CD14-positive monocyte (primary cell): ENCODE measurements around the gene SOX9. TPM values are rescaled to one million over a fixed set of nuclear protein-coding genes. Genes with fewer than 3 reads are reported as not detected.

Source experiments
- DNase-seq, 3 donors: peaks; one replicate each; pipeline ENCODE4 v3.0.0-alpha.2; 2011 to 2022
- H2AFZ ChIP-seq: 2 replicates; pipeline ENCODE4 v1.6.0; 2012; ENCODE audit warnings: mild to moderate bottlenecking, low read depth, low read length, inconsistent platforms; ENCODE audit not compliant: insufficient read depth, poor library complexity, severe bottlenecking
- H3K27ac ChIP-seq, 2 donors: 1 replicate in 1 of 2; 2 replicates in 1 of 2; pipeline ENCODE4 v1.5.1; 2012 to 2013; ENCODE audit warnings: low read length in 2 of 2, control low read depth in 1 of 2, inconsistent platforms in 1 of 2, low read depth in 1 of 2, mild to moderate bottlenecking in 1 of 2
- H3K27me3 ChIP-seq, 2 donors: one replicate each; pipeline versions ENCODE4 v1.6.0 to v1.6.1; 2011 to 2013; ENCODE audit warnings: low read length in 2 of 2; ENCODE audit not compliant: control insufficient read depth in 2 of 2, insufficient read depth in 2 of 2
- H3K36me3 ChIP-seq, 2 donors: replicated peaks in 1 of 2; 1 replicate in 1 of 2; 2 replicates in 1 of 2; pipeline versions ENCODE4 v1.5.1 to v1.6.1; 2012 to 2013; ENCODE audit warnings: low read length in 2 of 2, control low read depth in 1 of 2, inconsistent platforms in 1 of 2, mild to moderate bottlenecking in 1 of 2; ENCODE audit not compliant: insufficient read depth in 2 of 2, control insufficient read depth in 1 of 2
- H3K4me1 ChIP-seq, 2 donors: 1 replicate in 1 of 2; 2 replicates in 1 of 2; pipeline versions ENCODE4 v1.5.1 to v1.6.1; 2012 to 2013; ENCODE audit warnings: low read length in 2 of 2, control low read depth in 1 of 2, inconsistent platforms in 1 of 2, mild to moderate bottlenecking in 1 of 2, moderate library complexity in 1 of 2; ENCODE audit not compliant: insufficient read depth in 2 of 2, control insufficient read depth in 1 of 2
- H3K4me2 ChIP-seq: replicated peaks from 2 replicates; pipeline ENCODE3; 2012; ENCODE audit warnings: low read length, moderate library complexity, mild to moderate bottlenecking; ENCODE audit not compliant: poor library complexity, severe bottlenecking; ENCODE audit errors: extremely low read depth
- H3K4me3 ChIP-seq, 3 experiments: fragments of 200-600 bp in 1 of 3; sonication (generic) in 1 of 3; replicated peaks in 1 of 3; 1 replicate in 2 of 3; 2 replicates in 1 of 3; pipeline ENCODE4 v1.5.1; 2011 to 2013; ENCODE audit warnings: low read length in 3 of 3, mild to moderate bottlenecking in 3 of 3, control low read depth in 2 of 3, low read depth in 2 of 3, inconsistent platforms in 1 of 3, moderate library complexity in 1 of 3
- H3K79me2 ChIP-seq: 2 replicates; pipeline ENCODE4 v1.6.0; 2012; ENCODE audit warnings: mild to moderate bottlenecking, control low read depth, inconsistent platforms, low read length, moderate library complexity; ENCODE audit not compliant: insufficient read depth
- H3K9ac ChIP-seq: 2 replicates; pipeline ENCODE4 v1.6.0; 2017; ENCODE audit warnings: low read length, mild to moderate bottlenecking; ENCODE audit not compliant: insufficient read depth, poor library complexity, severe bottlenecking
- H3K9me3 ChIP-seq, 2 donors: replicated peaks in 1 of 2; 1 replicate in 1 of 2; 2 replicates in 1 of 2; pipeline versions ENCODE4 v1.5.1 to v1.6.1; 2012 to 2013; ENCODE audit warnings: low read length in 2 of 2, control low read depth in 1 of 2; ENCODE audit not compliant: control insufficient read depth in 1 of 2, insufficient read depth in 1 of 2
- H4K20me1 ChIP-seq: 2 replicates; pipeline ENCODE4 v1.6.0; 2012; ENCODE audit warnings: mild to moderate bottlenecking, low read length, control low read depth, moderate library complexity; ENCODE audit not compliant: insufficient read depth
- H3K27ac Mint-ChIP-seq, 7 donors: one replicate each; pipeline ENCODE4 v1.8.0; 2020; ENCODE audit warnings: mild to moderate bottlenecking in 7 of 7, mixed read lengths in 7 of 7, moderate library complexity in 6 of 7, inconsistent platforms in 2 of 7
- H3K27me3 Mint-ChIP-seq, 3 donors: one replicate each; pipeline ENCODE4 v1.8.0; 2021 to 2022; ENCODE audit warnings: low read depth in 3 of 3, mild to moderate bottlenecking in 3 of 3, mixed read lengths in 3 of 3, moderate library complexity in 3 of 3, inconsistent platforms in 1 of 3
- H3K36me3 Mint-ChIP-seq, 2 donors: one replicate each; pipeline ENCODE4 v1.8.0; 2020; ENCODE audit warnings: mixed read lengths in 2 of 2, inconsistent platforms in 1 of 2, mild to moderate bottlenecking in 1 of 2
- H3K4me1 Mint-ChIP-seq: one replicate; pipeline ENCODE4 v1.8.0; 2020; ENCODE audit warnings: mild to moderate bottlenecking, mixed read lengths
- H3K4me3 Mint-ChIP-seq, 2 donors: one replicate each; pipeline ENCODE4 v1.8.0; 2020; ENCODE audit warnings: mild to moderate bottlenecking in 2 of 2, mixed read lengths in 2 of 2, moderate library complexity in 1 of 2
- H3K9me3 Mint-ChIP-seq, 7 donors: one replicate each; pipeline ENCODE4 v1.8.0; 2020 to 2022; ENCODE audit warnings: mixed read lengths in 7 of 7, mild to moderate bottlenecking in 6 of 7, moderate library complexity in 6 of 7, inconsistent platforms in 2 of 7
- CTCF ChIP-seq: fragments of 200-600 bp; IDR thresholded peaks from one replicate; pipeline ENCODE4 v1.8.0; 2022; ENCODE audit warnings: antibody characterized with exemption, mild to moderate bottlenecking
- WGBS: methylation state at CpG from one replicate; pipeline ENCODE4 v1.1.5; 2013; ENCODE audit warnings: missing lambda C conversion rate; ENCODE audit not compliant: insufficient coverage; 5-methylcytosine and 5-hydroxymethylcytosine counted together
- intact Hi-C, 2 donors: fragments of 100-400 bp; cut with micrococcal nuclease; formaldehyde crosslinking; loops; one replicate each; pipeline versions ENCODE4 v1.15.0 to v1.15.1; 2023
- polyA plus RNA-seq, 3 donors: library from polyadenylated mRNA; depleted of rRNA in 1 of 3; unstranded in 2 of 3; stranded (reverse) in 1 of 3; fragments of 300-500 nt in 2 of 3; fragments of >200 nt in 1 of 3; fragmentation: Illumina TruSeq in 2 of 3; gene quantifications; 1 replicate in 2 of 3; 2 replicates in 1 of 3; pipeline ENCODE4 v1.2.3, GENCODE V29; 2012 to 2021

SOX9 gene
- polyA plus RNA-seq, 3 donors: not detected

GRCh38 chr17:72102366-72102765 is 18.5 kb upstream of the SOX9 start:
- no peak for TF ChIP-seq CTCF
- Histone ChIP-seq H3K4me2 (no peak overlapping the region), H3K9me3 (peaks cover 0 to 2% of the 10 kb centered on the region in 2 donors), H3K4me1 (no peaks in the 10 kb centered on the region), H4K20me1 (no peaks in the 10 kb centered on the region), H2AFZ (no peak overlapping the region), H3K4me3 (no peak overlapping the region), H3K9ac (no peak overlapping the region), H3K27me3 (no peaks in the 10 kb centered on the region), H3K27ac (no peak overlapping the region), H3K36me3 (no peaks in the 10 kb centered on the region), H3K79me2 (no peaks in the 10 kb centered on the region)
- no CpG with 5 or more reads among the region's 1 CpG for WGBS
- Mint-ChIP-seq H3K27me3 (peaks cover 0 to 3% (median 2%) of the 10 kb centered on the region in 3 donors), H3K27ac (no peak overlapping the region), H3K4me3 (no peak overlapping the region), H3K4me1 (no peaks in the 10 kb centered on the region), H3K36me3 (no peaks in the 10 kb centered on the region), H3K9me3 (peaks cover 0 to 16% (median 3%) of the 10 kb centered on the region in 7 donors)
- intact Hi-C loops: no loop called here
- DNase-seq: no peak

GRCh38 chr17:72104164-72104862 is 16.5 kb upstream of the SOX9 start:
- Histone ChIP-seq H2AFZ (no peak overlapping the region), H3K79me2 (no peaks in the 10 kb centered on the region), H3K9ac (no peak overlapping the region), H3K36me3 (no peaks in the 10 kb centered on the region), H3K4me2 (no peak overlapping the region), H3K4me1 (no peaks in the 10 kb centered on the region), H3K4me3 (no peak overlapping the region), H3K27me3 (no peaks in the 10 kb centered on the region), H3K9me3 (no peaks in the 10 kb centered on the region), H4K20me1 (no peaks in the 10 kb centered on the region), H3K27ac (no peak overlapping the region)
- peaks cover 2 to 8% (median 3%) of the 10 kb centered on the region in 3 donors for H3K27me3 Mint-ChIP-seq
- no peak for DNase-seq
- H3K4me3 Mint-ChIP-seq: no peak overlapping the region
- H3K4me1 Mint-ChIP-seq: no peaks in the 10 kb centered on the region
- no peaks in the 10 kb centered on the region for H3K36me3 Mint-ChIP-seq
- no peak overlapping the region for H3K27ac Mint-ChIP-seq
- WGBS: 90% methylated on average over 7 of the region's 11 CpGs
- H3K9me3 Mint-ChIP-seq: peaks cover 0 to 7% (median 1%) of the 10 kb centered on the region in 7 donors
- no peak for TF ChIP-seq CTCF
- intact Hi-C loops: no loop called here
